Right kidney (tissue), 1 donor: Measurements from ENCODE around the gene NKIRAS2.
A peak's percentile ranks its signal among the peaks of the same experiment; 100 is the strongest.

Experiments used
- DNase-seq: peaks from one replicate; pipeline ENCODE4 v3.0.0-alpha.2; 2016

The NKIRAS2 gene

GRCh38 chr17:42055027-42055426, 35.1 kb downstream of the NKIRAS2 start:
- no peak for DNase-seq

DNA sequence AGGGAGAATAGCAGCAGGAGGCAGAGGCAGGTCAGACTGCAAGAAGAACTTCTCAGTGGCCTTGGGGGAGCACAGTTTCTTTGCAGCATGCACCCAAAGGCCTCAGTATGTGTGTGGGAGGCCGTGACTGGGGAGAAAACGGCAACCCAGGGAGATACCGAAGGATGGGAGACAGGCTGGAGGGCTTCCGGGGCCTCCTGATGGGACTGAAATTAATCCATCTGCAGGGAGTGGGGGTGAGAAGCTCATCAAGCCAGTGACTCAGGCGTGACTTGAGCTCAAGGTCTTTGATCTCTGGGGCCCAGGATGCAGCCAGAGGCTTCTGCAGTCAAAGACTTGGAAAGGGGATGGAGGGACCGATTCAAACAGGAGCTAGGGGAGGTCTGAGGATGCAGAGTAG, 35.6 kb downstream of the NKIRAS2 start:
- DNase-seq: peak; percentile 30

GRCh38 chr17:42056635-42057034, 36.7 kb downstream of the NKIRAS2 start:
- no peak for DNase-seq

DNA sequence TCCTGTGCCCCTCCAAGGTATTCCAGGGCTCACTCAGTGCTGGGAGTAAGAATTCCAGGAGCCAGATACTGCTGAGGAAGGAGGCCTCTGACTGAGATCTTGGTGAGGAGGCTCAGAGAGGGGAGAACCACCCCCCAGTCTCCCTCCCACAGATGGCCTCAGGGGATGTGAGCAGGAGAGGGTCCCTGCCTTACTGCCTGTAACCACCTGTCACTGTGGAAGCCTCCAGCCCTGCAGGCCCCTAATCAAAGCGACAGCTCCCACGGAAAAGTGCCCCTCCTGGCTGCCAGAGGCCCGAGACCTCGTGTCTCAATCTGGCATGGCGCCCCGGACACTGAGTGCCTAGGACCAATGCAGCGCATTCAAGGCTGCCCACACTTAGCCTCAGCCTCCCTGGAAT, 38.2 kb downstream of the NKIRAS2 start:
- DNase-seq: peak; percentile 29

GRCh38 chr17:42059815-42060214, 39.9 kb downstream of the NKIRAS2 start:
- no peak for DNase-seq

DNA sequence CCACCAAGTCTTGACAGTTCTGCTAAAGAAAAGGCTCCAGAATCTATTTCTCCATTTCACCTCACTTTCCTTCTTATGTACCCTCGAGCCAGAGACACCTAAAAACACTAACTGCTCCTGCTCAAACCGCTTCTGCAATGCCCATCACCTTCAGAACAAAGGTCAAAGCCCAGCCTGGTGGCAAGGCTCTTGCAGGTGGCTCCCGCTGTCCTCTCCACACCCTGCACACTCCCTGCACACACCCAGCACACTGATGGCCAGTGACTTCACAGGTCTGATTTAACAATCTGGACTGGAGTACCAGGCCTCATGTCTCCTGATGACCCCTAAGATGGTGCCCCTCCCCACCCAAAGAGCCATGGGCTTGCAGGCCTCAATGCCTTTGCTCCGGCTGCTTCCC, 40.3 kb downstream of the NKIRAS2 start:
- no peak for DNase-seq

GRCh38 chr17:42061646-42062487, 42.0 kb downstream of the NKIRAS2 start:
- DNase-seq: no peak

GRCh38 chr17:42062681-42063080, 42.8 kb downstream of the NKIRAS2 start:
- DNase-seq: no peak

DNA sequence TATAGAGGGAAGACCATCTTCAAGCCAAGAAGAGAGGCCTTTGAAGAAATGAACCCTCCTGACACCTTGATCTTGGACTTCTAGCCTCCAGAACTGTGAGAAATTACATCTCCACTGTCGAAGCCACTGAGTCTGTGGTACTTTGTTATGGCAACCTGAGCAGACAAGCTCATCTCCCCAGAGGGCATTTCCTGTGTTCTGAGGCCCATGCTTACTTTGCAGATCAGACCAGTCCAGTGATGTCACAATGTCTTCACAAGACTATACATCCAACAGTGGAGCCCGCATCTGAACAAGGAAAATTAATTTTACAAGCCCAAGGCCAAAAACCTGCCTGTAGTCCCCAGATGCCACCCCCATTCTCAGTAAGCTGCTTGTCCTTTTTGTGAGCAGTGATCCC, 45.3 kb downstream of the NKIRAS2 start:
- DNase-seq: no peak

- peak; percentile 63 for DNase-seq
These were observed 47.6 kb downstream of the NKIRAS2 start for GRCh38 chr17:42067371-42068091.

DNA sequence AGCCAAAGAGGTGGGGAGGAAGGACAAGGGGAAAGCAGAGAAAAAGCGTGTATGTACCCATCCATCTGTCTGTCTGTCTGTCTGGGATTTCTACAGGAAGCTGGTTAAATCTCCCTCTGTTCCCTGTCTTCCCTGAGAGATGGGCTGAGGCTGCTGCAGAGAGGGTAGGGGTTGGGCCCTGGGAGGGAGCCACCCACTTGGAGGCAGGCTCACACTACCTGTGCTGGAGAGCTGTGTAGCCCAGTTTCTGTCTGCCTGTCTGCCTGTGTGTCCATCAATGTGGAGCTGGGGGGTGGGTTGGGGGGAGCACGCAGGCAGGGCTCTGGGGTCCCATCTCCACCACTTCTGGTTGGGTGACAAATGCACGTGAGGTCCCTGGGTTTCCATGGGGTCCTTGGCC, 49.1 kb downstream of the NKIRAS2 start:
- no peak for DNase-seq

- no peak for DNase-seq
These were observed 51.9 kb downstream of the NKIRAS2 start for GRCh38 chr17:42071810-42072209.

GRCh38 chr17:42072323-42073187, 52.7 kb downstream of the NKIRAS2 start:
- peak; percentile 68 for DNase-seq
